NCI-H748 (cell line): Measurements from ENCODE around the gene CFD.
A peak's percentile ranks its signal among the peaks of the same experiment; 100 is the strongest.

Source experiments
- DNase-seq: peaks from one replicate; lab custom pipeline; 2025; ENCODE audit not compliant: unreplicated experiment; lab: John Stamatoyannopoulos, UW

CFD gene

DNA sequence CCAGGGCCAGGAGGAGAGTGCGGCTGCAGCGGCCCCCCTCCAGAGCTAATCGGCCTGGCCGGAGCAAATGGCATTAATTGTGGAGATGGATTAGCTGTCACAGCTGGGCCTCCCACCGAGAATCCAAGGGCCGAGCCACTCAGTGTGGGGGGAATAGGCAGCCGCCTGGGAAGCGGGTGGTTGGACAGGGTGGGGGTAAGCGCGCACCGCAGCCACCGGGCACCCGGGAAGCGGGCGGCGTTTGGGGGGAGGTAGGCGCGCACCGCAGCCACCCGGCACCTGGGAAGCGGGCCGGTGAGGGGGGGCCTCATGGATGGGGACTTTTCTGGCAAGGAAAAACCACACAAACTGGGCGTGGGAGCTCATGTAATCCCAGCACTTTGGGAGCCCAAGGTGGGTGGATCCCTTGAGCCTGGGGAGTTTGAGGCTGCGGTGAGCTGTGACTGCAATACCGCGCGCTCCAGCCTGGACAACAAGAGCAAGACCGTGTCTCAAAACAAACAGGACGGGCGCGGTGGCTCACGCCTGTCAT is 43.9 kb downstream of the CFD start:
- DNase-seq = peak; percentile 22

DNA sequence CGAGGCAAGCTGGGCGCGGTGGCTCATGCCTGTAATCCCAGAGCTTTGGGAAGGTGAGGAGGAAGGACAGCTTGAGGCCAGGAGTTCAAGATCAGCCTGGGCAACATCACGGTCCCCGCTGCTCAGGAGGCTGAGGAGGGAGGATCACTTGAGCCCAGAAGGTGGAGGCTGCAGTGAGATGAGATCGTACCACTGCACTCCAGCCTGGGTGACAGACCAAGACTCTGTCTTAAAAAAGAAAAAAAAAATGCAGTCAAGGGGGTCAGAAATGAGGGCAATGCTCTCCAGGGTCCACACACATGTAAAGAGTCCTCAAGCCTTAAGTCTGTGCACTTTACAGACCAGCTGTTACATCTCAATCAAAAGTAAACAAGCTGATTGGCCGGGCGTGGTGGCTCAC is 45.1 kb downstream of the CFD start:
- no peak for DNase-seq

- DNase-seq = no peak
Measured at GRCh38 chr19:906480-906879, 47.0 kb downstream of the CFD start.

GRCh38 chr19:907183-907853 is 47.9 kb downstream of the CFD start:
- no peak for DNase-seq

GRCh38 chr19:911197-912033 is 52.0 kb downstream of the CFD start:
- no peak for DNase-seq

- DNase-seq = no peak
Measured at GRCh38 chr19:912181-913079, 53.0 kb downstream of the CFD start.
